GM18907 (cell line): ENCODE data around the gene KPNA3.
"Not testable (repeated sequence)": the region's sequence is repeated elsewhere in the genome, so short reads cannot be mapped to it uniquely, and the experiment has no call there.

Source experiments
- ATAC-seq: cut with Tn5 transposase; IDR thresholded peaks from one replicate; pipeline ENCODE4 v1.9.1; 2021; ENCODE audit warnings: mild to moderate bottlenecking, moderate library complexity; ENCODE audit not compliant: unreplicated experiment

The KPNA3 gene

DNA sequence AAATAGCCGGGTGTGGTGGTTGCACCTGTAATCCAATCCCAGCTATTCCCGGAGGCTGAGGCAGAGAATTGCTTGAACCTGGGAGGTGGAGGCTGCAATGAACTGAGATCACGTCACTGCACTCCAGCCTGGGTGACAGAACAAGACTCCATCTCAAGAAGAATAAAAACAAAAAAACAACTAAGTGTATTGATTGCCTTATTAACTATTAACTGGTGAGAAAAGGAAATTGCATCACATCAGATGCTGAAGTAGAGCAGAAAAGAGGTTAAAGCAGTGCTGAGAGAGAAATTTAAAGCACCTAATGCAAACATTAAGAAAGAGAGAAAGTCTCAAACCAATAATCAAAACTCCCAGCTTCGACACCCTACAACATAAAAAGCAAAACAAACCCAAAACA is 38.3 kb downstream of the KPNA3 start:
- ATAC-seq: no peak

DNA sequence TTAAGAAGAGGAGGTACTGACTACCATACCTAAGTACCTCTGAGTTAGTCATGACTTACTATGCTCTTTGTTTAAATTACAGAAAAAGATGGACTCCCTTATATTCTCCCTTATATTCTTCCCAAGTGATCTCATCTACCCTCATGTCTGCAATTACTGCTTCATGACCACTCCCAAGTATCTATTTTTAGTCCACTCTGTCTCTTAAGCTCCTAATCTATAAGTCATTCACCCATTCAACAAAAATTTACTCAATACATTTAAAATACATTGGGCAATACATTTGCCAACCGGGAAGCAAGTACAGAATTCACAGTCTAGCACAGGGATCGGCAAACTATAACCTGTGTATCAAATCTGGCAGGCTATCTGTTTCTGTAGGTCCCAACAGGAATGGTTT is 42.6 kb downstream of the KPNA3 start:
- ATAC-seq: no peak

DNA sequence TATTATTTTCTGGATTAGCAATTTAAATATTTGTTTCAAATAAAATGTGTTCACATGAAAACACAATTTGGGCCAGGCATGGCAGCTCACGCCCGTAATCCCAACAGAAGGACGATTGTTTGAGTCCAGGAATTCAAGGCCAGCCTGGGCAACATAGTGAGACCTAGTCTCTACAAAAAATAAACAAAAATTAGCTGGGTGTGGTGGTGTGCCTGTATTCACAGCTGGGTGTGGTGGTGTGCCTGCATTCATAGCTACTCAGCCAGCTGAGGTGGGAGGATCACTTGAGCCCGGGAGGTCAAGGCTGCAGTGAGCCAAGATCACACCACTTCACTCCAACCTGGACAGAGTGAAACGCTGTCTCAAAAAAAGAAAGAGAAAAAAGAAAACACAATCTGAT is 46.4 kb downstream of the KPNA3 start:
- ATAC-seq: no peak

DNA sequence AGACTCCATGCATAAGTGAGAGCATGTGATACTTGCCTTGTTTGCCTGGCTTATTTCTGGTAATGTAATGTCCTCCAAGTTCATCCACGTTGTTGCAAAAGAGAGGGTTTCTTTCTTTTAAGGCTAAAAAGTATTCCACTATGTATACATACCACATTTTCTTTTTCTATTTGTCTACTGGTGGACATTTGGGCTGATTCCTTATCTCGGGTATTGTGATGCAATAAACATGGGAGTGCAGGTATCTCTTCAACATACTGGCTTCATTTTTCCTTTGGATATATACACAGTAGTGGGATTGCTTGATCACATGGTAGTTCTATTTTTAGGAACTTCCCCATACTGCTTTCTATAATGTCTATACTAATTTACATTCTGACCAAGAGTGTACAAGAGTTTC is 51.6 kb downstream of the KPNA3 start:
- ATAC-seq: no peak

DNA sequence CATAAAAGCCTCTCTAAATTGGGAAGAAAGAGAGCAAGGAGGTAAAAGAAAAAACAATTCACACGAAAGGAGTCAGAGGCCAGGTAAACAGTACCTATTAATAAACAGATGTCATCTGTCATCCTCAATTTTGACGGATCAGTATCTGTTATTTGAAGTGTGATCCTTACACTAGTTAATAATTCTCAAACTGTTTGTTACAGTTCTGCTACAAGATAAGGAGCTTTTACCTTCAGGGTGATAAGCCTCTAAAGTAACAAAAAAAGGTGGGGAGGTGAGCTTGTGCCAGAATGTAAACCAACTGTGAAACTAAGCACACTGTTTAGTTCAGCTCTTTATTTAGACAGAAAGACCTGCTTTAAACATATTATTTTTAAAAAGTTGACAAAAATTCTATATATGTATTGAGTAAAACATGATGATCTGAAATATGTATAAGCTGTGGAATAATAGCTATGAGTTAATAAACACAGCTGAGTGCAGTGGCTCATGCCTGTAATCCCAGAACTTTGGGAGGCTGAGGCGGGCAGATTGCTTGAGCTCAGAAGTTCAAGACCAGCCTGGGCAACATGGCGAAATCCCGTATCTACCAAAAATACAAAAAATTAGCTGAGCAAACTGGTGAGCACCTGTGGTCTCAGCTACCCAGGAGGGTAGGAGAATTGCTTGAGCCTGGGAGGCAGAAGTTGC is 52.8 kb downstream of the KPNA3 start:
- no peak for ATAC-seq

DNA sequence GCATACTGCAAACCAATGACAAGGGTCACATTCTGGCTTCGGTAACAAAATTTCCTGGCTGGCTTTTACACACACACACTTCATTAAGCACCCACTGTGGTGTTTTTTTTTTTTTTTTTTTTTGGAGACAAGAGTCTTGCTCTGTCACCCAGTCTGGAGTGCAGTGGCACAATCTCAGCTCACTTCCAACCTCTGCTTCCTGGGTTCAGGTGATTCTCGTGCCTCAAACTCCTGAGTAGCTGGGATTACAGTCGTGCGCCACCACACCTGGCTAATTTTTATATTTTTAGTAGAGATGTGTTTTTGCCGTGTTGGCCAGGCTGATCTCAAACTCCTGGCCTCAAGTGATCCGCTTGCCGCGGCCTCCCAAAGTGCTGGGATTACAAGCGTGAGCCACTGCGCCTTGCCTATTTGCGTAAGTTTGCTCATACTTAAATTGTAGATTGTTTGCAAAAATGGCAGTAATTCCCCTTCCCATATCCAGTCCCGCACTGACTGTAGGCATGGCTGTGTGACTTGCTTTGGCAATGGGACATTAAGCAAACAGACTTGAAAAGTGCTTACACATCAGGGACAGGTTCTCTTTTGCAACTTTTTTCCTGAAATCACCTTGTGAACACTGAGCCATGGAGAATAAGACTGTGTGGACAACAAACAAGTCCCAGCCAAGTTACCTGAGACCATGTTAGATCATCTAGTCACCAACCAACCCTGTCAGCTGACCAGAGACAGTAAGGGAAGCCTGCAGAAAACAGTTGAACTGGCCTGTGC is 59.1 kb downstream of the KPNA3 start:
- no peak for ATAC-seq

DNA sequence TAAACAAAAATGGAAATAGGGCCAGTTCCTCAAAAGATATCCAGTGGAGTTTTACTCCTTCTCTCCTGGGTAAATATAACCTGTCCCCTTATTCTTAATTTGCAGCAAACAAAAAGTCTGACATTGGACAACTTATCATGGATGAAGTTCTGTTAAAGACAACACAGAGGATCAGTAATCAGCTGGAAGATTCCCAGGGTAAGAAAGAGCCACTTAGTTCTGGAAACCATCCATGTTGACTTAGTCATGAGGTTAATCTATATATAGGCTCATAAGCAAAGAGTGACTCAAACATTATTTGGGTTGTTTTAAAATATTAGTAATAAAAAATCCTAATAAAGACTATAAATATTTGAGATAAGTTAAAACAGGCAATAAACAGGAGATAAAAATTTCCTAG is 60.7 kb downstream of the KPNA3 start:
- ATAC-seq: no peak

DNA sequence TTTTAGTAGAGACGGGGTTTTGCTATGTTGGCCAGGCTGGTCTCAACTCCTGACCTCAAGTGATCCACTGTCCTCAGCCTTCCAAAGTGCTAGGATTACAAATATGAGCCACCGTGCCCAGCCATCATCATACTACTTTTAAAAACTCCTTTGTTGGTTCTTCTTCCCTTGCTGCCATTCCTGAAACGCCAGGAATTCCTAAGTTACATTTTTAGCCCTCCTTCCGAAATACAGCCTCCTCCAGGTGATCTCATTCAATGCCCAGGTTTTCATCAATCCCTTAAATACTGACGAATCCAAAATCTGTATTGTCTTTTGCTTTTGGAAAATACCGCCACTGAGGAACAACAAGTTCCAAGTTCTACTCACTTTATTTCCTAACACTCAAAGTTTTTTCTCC is 75.9 kb downstream of the KPNA3 start:
- ATAC-seq: no peak

DNA sequence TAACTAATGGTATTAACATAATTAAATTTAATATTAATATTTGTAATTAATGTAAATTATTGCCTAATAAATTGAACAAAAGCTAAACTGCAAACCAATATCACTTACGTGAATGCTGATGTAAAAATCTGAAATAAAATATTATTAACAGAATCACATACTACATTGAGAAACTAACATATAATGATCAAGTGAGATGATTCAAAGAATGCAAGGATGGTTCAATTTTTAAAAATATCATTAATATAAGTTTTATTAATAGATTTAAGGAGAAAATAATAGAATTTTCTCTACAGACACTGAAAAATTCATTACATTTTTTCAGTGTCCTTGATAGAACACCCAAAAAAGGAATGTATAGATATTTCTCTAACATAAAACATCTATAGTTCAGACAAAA is 77.7 kb downstream of the KPNA3 start:
- ATAC-seq: no peak

DNA sequence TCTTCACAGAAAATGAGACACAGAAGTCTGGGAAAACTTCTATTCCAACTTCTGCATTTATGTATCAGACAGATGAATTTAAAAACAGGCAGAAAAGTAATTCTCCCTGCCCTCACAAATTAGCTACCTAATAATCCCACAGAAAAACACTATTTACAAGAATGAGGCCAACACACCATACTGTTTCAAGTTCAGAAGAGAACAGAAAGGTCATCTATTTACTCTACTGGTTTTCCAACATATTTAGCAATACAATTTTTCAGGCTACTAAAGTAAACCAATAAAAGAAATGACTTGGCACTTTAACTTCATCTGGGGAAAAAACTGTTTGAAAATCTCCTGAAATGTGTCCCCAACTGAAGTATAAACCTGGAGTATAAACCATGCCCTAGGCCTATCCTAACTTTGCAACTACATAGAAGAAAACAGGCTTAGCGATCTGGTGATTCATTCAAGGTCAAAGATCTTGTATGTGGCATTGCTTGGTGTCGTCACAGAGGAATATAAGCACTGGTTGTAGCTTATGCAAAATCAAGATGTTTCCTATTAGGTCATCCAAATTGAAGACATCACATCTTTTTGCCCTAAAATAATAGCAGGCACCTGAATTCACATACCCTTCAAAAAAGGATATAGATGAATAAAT is 81.1 kb downstream of the KPNA3 start:
- ATAC-seq: no peak

DNA sequence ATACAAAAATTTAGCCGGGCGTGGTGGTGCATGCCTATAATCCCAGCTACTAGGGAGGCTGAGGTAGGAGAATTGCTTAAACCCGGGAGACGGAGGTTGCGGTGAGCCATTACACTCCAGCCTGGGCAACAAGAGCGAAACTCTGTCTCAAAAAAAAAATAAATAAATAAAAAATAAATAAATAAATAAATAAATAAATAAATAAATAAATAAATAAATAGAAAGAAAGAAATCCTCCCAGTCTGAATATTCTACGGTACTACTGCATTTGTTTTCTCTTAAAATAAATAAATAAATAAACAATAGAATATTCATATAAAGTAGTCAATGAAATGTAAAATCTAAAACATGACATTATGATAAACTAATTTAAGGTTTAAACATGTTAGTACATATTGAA is 88.2 kb downstream of the KPNA3 start:
- not testable (repeated sequence) for ATAC-seq

DNA sequence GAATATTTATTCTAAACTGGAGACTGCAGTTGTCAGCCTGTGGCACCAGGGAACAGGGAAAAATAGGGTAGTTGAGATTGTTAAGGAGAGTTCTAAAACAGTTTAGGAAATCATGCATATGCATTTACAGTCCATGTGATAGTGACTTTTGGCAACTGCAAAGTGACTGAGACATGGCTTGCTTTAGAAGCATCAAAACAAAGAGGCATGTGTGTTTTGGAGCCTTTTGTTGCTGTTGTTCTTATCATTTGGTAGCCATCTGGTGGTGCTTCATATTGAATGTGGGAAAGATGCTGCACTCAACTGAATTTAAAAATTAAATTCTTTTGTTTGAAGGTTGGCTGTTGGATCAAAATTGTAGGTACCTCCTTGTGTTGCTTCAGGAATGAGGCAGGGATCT is 91.0 kb downstream of the KPNA3 start:
- no peak for ATAC-seq

DNA sequence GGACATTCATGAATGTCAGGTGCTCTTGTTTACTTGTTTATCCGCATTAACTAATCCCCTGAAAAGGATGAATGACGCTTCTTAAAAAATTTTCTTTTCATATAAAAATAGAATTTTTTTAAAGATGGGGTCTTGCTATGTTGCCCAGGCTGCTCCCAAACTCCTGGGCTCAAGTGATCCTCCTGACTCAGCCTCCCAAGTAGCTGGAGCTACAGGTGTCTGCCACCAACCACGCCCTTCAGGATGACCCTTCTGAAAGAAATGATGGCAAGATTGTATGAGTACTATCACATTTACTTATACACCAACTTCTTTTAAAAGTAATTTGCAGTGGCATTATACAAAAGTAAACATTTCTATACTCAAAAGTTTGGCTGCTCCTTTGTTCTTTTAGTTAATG is 95.0 kb downstream of the KPNA3 start:
- no peak for ATAC-seq

DNA sequence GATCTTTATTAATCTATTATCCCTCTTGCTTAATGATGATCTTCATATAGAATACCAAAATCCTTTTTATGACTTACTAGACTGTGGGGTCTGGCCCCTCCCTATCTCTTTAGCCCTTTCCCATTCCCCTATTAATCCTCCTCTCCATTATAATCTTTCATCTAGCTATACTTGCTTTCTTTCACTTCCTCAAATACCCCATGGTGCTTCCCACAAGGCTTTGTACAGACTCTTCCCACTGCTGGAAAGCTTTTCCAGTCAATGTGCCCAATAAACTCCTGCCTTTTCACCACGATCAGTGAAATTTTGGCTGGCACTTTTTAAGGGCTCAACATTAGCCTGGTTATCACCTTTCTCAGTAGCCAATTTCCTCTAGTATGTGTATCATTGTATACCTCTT is 98.0 kb downstream of the KPNA3 start:
- ATAC-seq: no peak

DNA sequence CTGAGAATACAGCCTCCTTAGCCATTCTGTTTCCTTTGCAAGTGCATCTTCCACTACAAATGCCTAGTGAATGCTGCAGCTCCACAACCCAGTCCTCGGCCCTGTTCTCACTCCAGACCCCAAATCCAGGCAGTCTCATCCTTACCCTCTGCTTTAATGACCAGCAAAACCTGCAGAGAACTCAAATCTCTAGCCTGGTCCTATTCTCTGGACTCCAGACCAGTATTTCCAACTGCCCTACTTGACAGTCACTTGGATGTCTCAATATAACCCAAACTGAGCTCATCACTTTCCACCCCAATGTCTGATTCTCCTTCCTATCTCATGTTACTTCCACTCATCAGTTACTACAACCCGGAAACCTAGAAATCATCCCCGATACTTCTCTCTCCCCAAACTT is 98.6 kb downstream of the KPNA3 start:
- ATAC-seq: no peak

DNA sequence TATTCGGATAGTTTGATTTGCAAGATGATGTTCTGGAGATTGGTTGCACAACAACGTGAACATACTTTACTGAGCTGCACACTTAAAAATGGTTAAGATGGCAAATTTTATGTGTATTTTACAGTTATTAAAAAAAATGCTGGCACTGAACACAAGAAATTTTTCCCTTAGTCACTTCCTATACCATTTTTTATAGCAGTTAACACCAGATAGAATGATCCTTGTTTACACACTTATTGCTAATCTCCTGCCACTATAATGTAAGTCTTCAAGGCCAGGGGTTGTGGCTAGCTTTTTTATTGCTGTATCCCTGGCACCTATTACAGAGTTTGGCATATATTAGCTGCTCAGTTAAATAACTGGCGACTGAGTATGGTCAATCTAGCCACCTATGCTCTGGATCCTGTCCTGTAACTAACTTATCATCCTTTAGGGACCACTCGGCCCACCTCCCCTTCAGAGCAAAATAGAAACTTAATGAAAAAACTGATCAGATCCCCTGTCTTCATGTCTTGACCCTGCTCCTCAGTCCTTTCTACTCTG is 99.2 kb downstream of the KPNA3 start:
- no peak for ATAC-seq

DNA sequence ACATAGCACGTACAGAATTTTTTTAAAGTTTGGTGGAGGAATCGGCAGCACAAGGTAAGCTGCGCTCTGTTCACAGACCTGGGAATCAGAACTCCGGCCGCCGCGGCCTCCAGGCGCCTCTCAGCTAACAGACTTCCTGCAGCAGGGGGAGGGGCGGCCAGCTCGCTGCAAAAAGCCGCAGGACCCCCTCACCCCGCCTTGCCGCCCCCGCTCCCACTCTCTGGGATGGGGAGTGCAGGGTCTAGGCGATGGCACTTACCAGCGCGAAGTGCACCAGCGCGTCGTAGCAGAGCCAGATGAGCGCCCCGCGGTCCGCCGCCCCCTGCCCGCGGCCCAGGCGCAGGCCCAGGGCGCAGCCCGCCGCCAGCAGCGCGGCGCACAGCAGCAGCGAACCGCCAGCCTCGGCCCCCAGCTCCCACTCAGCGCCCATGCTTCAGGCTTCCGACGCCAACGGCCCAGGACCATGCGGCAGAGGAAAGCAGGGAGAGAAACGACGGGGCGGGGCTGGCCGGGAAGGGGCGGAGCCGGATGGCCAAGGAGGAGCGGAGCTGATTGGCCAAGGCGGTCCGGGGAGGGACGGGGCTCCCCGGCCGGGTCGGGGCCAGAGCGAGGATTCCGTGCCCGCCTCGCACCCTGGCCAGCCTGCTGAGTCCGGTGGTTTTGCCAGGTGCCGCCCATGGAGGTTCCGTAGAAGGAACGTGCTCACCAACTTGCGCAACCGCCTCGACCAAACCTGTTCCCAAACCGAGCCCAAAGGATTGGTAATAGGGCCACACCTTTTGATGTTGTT is 101.3 kb downstream of the KPNA3 start, which contains the start of gene EBPL:
Gene EBPL (minus strand): TSS at position 492 of the 790 bp plus-strand sequence. CDS start 62 bp downstream, at position 430.
- peak; percentile 96 for ATAC-seq

DNA sequence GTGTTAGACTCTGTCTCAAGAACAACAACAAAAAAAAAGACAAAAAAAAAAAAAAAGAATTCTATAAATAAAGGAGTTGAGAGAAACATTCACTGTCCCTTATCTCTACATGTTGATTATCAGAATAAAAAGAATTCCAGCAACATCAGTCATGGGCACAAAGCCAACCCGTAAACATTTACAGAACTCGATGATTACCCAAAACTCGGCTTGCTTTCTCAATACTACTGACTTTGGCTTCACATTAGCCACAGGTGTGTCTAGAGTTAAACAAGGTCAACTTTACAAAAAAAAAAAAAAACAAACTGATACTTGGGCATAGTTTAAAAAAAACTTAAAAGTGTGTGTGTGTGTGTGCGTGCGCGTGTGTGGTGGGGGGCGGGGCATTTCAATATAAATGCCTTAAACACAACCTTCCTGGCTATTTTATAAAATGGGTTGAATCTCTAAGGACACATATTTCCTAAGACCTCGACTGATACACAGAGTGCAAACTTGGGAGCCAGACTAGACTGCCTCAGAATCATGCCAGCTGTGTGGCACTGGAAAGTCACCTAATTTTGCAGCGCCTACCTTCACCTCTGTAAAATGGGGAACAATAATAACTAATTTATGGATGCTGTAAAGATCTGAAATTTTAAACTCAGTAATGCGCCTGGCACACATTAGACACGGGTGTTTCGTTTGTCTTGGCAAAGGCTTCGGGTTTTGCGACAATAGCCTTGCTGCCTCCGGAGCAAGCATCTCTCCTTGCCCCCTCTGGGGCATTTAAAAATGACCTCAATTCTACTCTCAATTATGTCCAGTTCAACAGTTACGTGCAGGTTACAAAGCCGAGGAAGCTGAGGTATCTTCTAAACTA is 102.1 kb downstream of the KPNA3 start:
- ATAC-seq: peak; percentile 34

DNA sequence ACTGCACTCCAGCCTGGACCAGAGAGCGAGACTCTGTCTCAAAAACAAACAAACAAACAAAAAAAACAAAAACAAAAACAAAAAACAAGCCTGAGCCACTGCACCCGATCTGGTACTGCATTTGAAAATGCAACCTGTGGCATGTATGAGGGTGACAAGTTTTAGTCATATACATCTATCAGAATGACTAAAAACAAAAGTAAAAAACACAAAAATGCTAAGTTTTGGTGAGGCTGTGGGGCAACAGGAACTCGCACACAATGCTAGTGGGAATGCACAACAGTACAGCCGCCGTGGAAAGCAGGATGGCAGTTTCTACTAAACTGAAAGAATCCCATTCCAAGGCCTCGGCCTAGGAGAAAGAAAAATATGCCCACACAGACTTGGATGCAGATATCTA is 109.0 kb downstream of the KPNA3 start:
- ATAC-seq: peak; percentile 60

DNA sequence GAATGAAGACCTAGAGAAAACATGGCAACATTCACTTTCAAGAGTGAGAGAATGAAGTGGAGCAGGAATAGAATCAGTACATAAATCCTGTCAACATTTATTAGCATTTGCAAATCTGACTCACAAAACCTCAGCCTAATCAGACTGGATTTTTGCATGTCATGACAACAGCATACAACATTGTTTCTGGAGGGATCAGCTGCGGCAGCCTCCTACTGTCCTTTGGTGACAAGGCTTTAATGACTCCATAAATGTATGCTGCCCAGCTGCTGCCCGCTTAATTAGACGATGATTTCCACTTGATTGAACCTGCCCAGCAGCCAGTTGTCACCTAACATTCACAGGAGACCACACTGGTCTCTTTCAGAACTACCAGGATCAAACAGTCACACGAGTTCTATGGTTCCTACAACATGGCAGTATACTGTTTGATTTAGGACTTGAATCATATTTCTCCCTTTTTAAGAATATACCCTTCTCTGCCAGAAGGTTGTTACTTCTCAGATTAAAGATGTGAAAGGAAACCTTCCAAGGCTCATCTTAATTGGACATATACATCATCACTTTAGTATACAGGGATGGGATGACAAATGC is 110.5 kb downstream of the KPNA3 start:
- no peak for ATAC-seq
